ENCODE data around the gene APBA2.

DNA sequence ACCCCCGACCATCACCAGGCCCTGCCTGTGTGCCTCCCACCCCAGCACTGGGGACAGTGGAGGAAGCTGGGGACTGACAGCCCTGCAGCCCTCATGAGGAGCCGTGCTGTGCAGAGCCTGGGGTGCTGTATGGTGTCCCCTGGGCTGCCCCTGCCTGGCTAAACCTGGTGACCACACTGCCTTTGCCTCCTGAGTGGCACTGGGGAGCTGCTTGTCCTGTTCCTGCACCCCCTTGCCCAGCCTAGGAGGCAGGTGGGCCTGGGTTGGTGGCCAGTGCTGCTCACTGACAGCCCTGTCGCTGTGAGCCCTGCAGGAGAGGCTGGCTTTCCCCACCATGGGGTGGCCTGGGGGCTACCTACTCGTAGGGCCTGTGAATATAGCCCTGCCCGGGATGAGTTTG lies 224.4 kb downstream of the APBA2 start:
- no peak for TF ChIP-seq EZH2phosphoT487 (IDR thresholded peaks at IDR 0.05; ENCODE audit: borderline replicate concordance, low read depth, low read length)
- TF ChIP-seq, protein P1, sequence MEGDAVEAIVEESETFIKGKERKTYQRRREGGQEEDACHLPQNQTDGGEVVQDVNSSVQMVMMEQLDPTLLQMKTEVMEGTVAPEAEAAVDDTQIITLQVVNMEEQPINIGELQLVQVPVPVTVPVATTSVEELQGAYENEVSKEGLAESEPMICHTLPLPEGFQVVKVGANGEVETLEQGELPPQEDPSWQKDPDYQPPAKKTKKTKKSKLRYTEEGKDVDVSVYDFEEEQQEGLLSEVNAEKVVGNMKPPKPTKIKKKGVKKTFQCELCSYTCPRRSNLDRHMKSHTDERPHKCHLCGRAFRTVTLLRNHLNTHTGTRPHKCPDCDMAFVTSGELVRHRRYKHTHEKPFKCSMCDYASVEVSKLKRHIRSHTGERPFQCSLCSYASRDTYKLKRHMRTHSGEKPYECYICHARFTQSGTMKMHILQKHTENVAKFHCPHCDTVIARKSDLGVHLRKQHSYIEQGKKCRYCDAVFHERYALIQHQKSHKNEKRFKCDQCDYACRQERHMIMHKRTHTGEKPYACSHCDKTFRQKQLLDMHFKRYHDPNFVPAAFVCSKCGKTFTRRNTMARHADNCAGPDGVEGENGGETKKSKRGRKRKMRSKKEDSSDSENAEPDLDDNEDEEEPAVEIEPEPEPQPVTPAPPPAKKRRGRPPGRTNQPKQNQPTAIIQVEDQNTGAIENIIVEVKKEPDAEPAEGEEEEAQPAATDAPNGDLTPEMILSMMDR (conservative IDR thresholded peaks at IDR 0.05; ENCODE audit: low read length) = no peak

All from OCI-LY7 (cell line).